ENCODE data around the gene ESYT1. TPM values are rescaled to one million over a fixed set of nuclear protein-coding genes. Genes with fewer than 3 reads are reported as not detected.
A peak's percentile ranks its signal among the peaks of the same experiment; 100 is the strongest.

ESYT1 gene
- total and polyA plus RNA-seq, 11 donors, result 17.0 to 81.1 (median 43.4) TPM

- Histone ChIP-seq H3K27ac (peak overlapping the region in 7 of 12 donors; percentile 92 to 98 (median 98)), H3K4me1 (peaks cover 4 to 52% (median 33%) of the 10 kb centered on the region in 12 donors), H3K27me3 (no peaks in the 10 kb centered on the region), H3K4me3 (peak overlapping the region in 6 of 12 donors; percentile 84 to 98 (median 94)), H3K36me3 (peaks cover 0 to 77% (median 75%) of the 10 kb centered on the region in 9 donors), H3K9me3 (no peaks in the 10 kb centered on the region)
- ATAC-seq (no peak), DNase-seq (no peak)
- WGBS, 4 donors, result 53 to 66% (median 62%) methylated on average over 10 of the region's 10 CpGs
- TF ChIP-seq CTCF (IDR thresholded peaks at IDR 0.05) (no peak), POLR2A (IDR thresholded peaks at IDR 0.05) (no peak)
- intact Hi-C loops (cut with DNase I), result no loop called here
Measured at GRCh38 chr12:56161690-56162351, 33.8 kb downstream of the ESYT1 start.

- no peak for DNase-seq
- H3K27me3 ChIP-seq, result no peaks in the 10 kb centered on the region
- WGBS, 4 donors, result 50 to 55% (median 53%) methylated on average over 11 of the region's 11 CpGs
- intact Hi-C loops (cut with DNase I), result no loop called here
- peak overlapping the region in 4 of 12 donors; percentile 6 to 98 (median 70) for H3K27ac ChIP-seq
- H3K9me3 ChIP-seq, result no peaks in the 10 kb centered on the region
- no peak for TF ChIP-seq POLR2A (IDR thresholded peaks at IDR 0.05)
- TF ChIP-seq CTCF (IDR thresholded peaks at IDR 0.05), result no peak
- ATAC-seq, result no peak
- H3K36me3 ChIP-seq, result peaks cover 0 to 86% (median 83%) of the 10 kb centered on the region in 9 donors
- peaks cover 4 to 45% (median 27%) of the 10 kb centered on the region in 12 donors for H3K4me1 ChIP-seq
- no peak overlapping the region for H3K4me3 ChIP-seq
Measured at GRCh38 chr12:56162468-56163290, 34.6 kb downstream of the ESYT1 start.

- no peak overlapping the region for H3K4me3 ChIP-seq
- TF ChIP-seq CTCF (IDR thresholded peaks at IDR 0.05), result no peak
- no peak for TF ChIP-seq POLR2A (IDR thresholded peaks at IDR 0.05)
- intact Hi-C loops (cut with DNase I), result no loop called here
- H3K27ac ChIP-seq, result peak overlapping the region in 1 of 12 donors; percentile 98
- WGBS, 4 donors, result 58 to 66% (median 64%) methylated on average over 9 to 11 of the region's 11 CpGs
- H3K27me3 ChIP-seq, result no peaks in the 10 kb centered on the region
- H3K36me3 ChIP-seq, result peaks cover 0 to 95% (median 92%) of the 10 kb centered on the region in 9 donors
- peaks cover 4 to 45% (median 27%) of the 10 kb centered on the region in 12 donors for H3K4me1 ChIP-seq
- ATAC-seq, result peak in 2 of 4 donors; percentile 1 to 4
- DNase-seq, result no peak
- no peaks in the 10 kb centered on the region for H3K9me3 ChIP-seq
Measured at GRCh38 chr12:56163533-56164344, 35.7 kb downstream of the ESYT1 start.

Data from heart left ventricle (tissue), 16 donors.